Hepatocyte (in vitro differentiated cells): ENCODE data around the gene CLTB.

Source experiments
- CTCF ChIP-seq: fragments of 200-600 bp; sonication (generic); IDR thresholded peaks from 2 replicates; pipeline ENCODE4 v1.5.1; 2016; ENCODE audit warnings: antibody characterized with exemption, mild to moderate bottlenecking; ENCODE audit not compliant: poor library complexity
- EZH2 ChIP-seq: fragments of 200-600 bp; sonication (generic); IDR thresholded peaks from 2 replicates; pipeline ENCODE4 v1.6.1; 2016; ENCODE audit warnings: antibody characterized with exemption, mild to moderate bottlenecking, borderline replicate concordance

- TF ChIP-seq CTCF (no peak), EZH2 (no peak)
Measured at GRCh38 chr5:176425138-176425537, 8.8 kb upstream of the CLTB start.
